WI38 (cell line): ENCODE measurements around the gene VWA8.

Experiments used
- H3K4me3 ChIP-seq: 2 replicates; pipeline ENCODE4 v1.5.1; 2011; ENCODE audit warnings: low read depth, mild to moderate bottlenecking, control low read depth, low read length
- CTCF ChIP-seq: IDR thresholded peaks from 2 replicates; pipeline ENCODE4 v1.5.1; 2012; ENCODE audit warnings: low read depth, mild to moderate bottlenecking, control low read depth, low read length

VWA8 gene

GRCh38 chr13:41858780-41859179 lies 102.1 kb downstream of the VWA8 start:
- no peak overlapping the region for H3K4me3 ChIP-seq
- no peak for TF ChIP-seq CTCF

- no peak for TF ChIP-seq CTCF
- H3K4me3 ChIP-seq, result no peak overlapping the region
These were observed 106.2 kb downstream of the VWA8 start for GRCh38 chr13:41854758-41855157.

GRCh38 chr13:41851351-41851750 lies 109.6 kb downstream of the VWA8 start:
- no peak for TF ChIP-seq CTCF
- no peak overlapping the region for H3K4me3 ChIP-seq

GRCh38 chr13:41848435-41849255 lies 112.3 kb downstream of the VWA8 start:
- TF ChIP-seq CTCF, result no peak
- H3K4me3 ChIP-seq, result no peak overlapping the region

GRCh38 chr13:41847216-41847615 lies 113.7 kb downstream of the VWA8 start:
- TF ChIP-seq CTCF, result no peak

GRCh38 chr13:41842036-41842620 lies 118.8 kb downstream of the VWA8 start:
- no peak for TF ChIP-seq CTCF
- no peak overlapping the region for H3K4me3 ChIP-seq

More at GRCh38 chr13:41847216-41847615, 113.7 kb downstream of the VWA8 start:
- H3K4me3 ChIP-seq, result no peak overlapping the region

- no peak overlapping the region for H3K4me3 ChIP-seq
- TF ChIP-seq CTCF, result no peak
These were observed 123.3 kb downstream of the VWA8 start for GRCh38 chr13:41837629-41838028.
